Ovary (tissue), 9 donors: ENCODE data around the gene DMRT2. TPM values are rescaled to one million over a fixed set of nuclear protein-coding genes. Genes with fewer than 3 reads are reported as not detected.
A peak's percentile ranks its signal among the peaks of the same experiment; 100 is the strongest.

Experiments
- DNase-seq, 5 donors: peaks; one replicate each; pipeline ENCODE4 v3.0.0-alpha.2; 2019 to 2020
- H3K27ac ChIP-seq, 2 donors: fragments of 200-600 bp; one replicate each; pipeline versions ENCODE4 v1.5.1 to v1.8.0; 2019 to 2022
- H3K27me3 ChIP-seq: fragments of 200-600 bp; one replicate; pipeline ENCODE4 v1.8.0; 2022
- H3K36me3 ChIP-seq: fragments of 200-600 bp; sonication (generic); one replicate; pipeline ENCODE4 v1.5.1; 2019
- H3K4me1 ChIP-seq: one replicate; pipeline ENCODE4 v1.8.1; 2013; ENCODE audit warnings: mild to moderate bottlenecking, moderate library complexity; ENCODE audit not compliant: insufficient read depth
- H3K4me3 ChIP-seq: fragments of 200-600 bp; sonication (generic); one replicate; pipeline ENCODE4 v1.5.1; 2017
- H3K9me3 ChIP-seq, 2 donors: fragments of 200-600 bp in 1 of 2; sonication (generic) in 1 of 2; one replicate each; pipeline versions ENCODE4 v1.5.1 to v1.8.1; 2013 to 2019; ENCODE audit warnings: mild to moderate bottlenecking in 1 of 2, moderate library complexity in 1 of 2
- EP300 ChIP-seq: sonication (generic); formaldehyde crosslinking; IDR thresholded peaks from one replicate; pipeline ENCODE4 v1.6.1; 2017; ENCODE audit warnings: antibody characterized with exemption
- POLR2A ChIP-seq: fragments of 450-650 bp; IDR thresholded peaks from one replicate; pipeline ENCODE4 v1.6.1; 2017; ENCODE audit warnings: antibody characterized with exemption, mild to moderate bottlenecking, moderate library complexity
- WGBS, 3 donors: extraction: QIAGEN DNeasy Blood & Tissue Kit in 1 of 3; methylation state at CpG; one replicate each; pipeline versions ENCODE4 v1.1.5 to v1.1.7; 2013 to 2017; 5-methylcytosine and 5-hydroxymethylcytosine counted together
- intact Hi-C, 4 donors: fragments of 100-400 bp; cut with DNase I; formaldehyde crosslinking; loops; one replicate each; pipeline versions ENCODE4 v1.11.0 to v1.15.1; 2022 to 2023
- polyA plus RNA-seq, 2 donors: library from polyadenylated mRNA; stranded (reverse); fragments of 200-250 nt in 1 of 2; fragments of 350-450 nt in 1 of 2; fragmentation: Illumina TruSeq in 1 of 2; extraction: RNeasy Lipid Tissue Mini Kit (QIAGEN cat#74804) in 1 of 2; gene quantifications; one replicate each; pipeline ENCODE4 v1.2.3, GENCODE V29; 2013 to 2014
- total RNA-seq, 7 donors: library from RNA; depleted of rRNA in 2 of 7; stranded (reverse); fragments of >200 nt in 2 of 7; fragmentation: NEBNext Ultra II Directional in 3 of 7; extraction: Animal tissue kit (Norgen Biotek cat#: 25700) in 3 of 7; gene quantifications; one replicate each; pipeline versions ENCODE4 v1.1.0 to v1.2.4, GENCODE V29; 2016 to 2023
- TF ChIP-seq, protein P1 (sequence below), 3 donors: fragments of 450-650 bp in 2 of 3; fragments of 200-600 bp in 1 of 3; IDR thresholded peaks; one replicate each; pipeline versions ENCODE4 v1.5.1 to v1.8.0; 2016 to 2022; ENCODE audit warnings: antibody characterized with exemption in 3 of 3, mild to moderate bottlenecking in 1 of 3
- donor health status: DM: no; HTN: no; CAD: no; lungs with moderate emphysema.
- donor health status: DM: no; HTN: no; CAD: no.
- donor health status: Bipolar disorder and iron deficiency.
- donor health status: DM: yes; HTN: yes; CAD: no.
- donor health status: DM: no; HTN: no; CAD: no.
- donor health status: DM: yes; HTN: yes; CAD: no.

Gene DMRT2
- total and polyA plus RNA-seq, 9 donors: 0.10 to 0.17 TPM; not detected in 7

- Histone ChIP-seq H3K27me3 (no peaks in the 10 kb centered on the region), H3K27ac (no peak overlapping the region), H3K36me3 (no peaks in the 10 kb centered on the region), H3K4me3 (peak overlapping the region; percentile 6), H3K9me3 (no peaks in the 10 kb centered on the region), H3K4me1 (peaks cover 3% of the 10 kb centered on the region)
- no peak for TF ChIP-seq EP300
- TF ChIP-seq, protein P1, sequence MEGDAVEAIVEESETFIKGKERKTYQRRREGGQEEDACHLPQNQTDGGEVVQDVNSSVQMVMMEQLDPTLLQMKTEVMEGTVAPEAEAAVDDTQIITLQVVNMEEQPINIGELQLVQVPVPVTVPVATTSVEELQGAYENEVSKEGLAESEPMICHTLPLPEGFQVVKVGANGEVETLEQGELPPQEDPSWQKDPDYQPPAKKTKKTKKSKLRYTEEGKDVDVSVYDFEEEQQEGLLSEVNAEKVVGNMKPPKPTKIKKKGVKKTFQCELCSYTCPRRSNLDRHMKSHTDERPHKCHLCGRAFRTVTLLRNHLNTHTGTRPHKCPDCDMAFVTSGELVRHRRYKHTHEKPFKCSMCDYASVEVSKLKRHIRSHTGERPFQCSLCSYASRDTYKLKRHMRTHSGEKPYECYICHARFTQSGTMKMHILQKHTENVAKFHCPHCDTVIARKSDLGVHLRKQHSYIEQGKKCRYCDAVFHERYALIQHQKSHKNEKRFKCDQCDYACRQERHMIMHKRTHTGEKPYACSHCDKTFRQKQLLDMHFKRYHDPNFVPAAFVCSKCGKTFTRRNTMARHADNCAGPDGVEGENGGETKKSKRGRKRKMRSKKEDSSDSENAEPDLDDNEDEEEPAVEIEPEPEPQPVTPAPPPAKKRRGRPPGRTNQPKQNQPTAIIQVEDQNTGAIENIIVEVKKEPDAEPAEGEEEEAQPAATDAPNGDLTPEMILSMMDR (IDR thresholded peaks at IDR 0.05): no peak
- no peak for TF ChIP-seq POLR2A
- intact Hi-C loops: no loop called here
- WGBS, 3 donors: 2 to 5% (median 2%) methylated on average over 39 to 90 of the region's 90 CpGs
- no peak for DNase-seq
Measured at GRCh38 chr9:1051584-1052275, 1.6 kb downstream of the DMRT2 start.

DNA sequence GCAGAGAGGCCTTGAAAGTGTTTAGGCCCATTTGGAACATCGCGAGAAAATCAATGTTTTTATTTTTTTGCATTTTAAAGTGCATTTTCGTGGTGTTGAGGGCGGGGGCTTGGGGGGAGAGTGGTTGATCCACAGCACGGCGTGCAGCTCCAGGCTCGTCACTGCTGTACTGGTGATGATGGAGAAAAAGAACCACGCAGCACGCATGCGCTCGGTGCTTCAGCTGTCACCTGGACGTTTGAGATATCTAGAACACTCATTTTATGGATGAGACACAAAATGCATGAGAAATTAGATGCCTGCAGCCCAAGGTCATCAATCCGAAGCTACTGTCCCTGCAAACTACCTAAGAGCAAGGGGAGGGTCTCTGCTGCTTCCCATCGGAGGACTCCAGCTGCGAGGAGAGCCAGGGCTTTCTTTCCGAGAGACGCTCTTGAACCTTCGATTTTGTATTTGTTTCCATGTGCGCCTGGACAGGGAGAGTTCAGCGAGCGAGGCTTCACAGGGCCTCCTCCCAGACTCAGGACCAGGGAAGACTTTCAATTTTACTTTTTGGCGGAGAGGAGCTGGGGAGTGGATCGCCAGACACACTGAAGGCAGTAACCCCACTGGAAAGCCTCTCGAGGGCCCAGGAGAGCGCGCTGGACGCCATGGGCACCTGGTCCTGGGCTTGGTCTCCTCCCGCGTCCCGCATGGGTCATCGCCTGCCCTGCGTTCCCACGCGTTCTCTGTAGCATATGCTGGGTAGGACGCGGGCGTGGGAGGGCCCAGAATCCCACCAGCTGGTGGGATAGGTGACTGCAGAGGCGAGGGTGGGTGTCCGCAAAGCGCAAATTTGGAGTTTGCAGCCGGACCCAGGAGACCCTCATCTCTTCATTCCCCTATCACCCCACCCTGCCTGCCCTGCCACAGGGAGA lies 2.5 kb downstream of the DMRT2 start:
- H3K4me1 ChIP-seq: peaks cover 3% of the 10 kb centered on the region
- 15 to 18% (median 17%) methylated on average over 41 of the region's 41 CpGs for WGBS, 3 donors
- H3K4me3 ChIP-seq: no peak overlapping the region
- TF ChIP-seq EP300 (no peak), POLR2A (no peak)
- TF ChIP-seq, protein P1 (IDR thresholded peaks at IDR 0.05): no peak
- no peak overlapping the region for H3K27ac ChIP-seq
- no peaks in the 10 kb centered on the region for H3K36me3 ChIP-seq
- DNase-seq: no peak
- H3K27me3 ChIP-seq: no peaks in the 10 kb centered on the region
- intact Hi-C loops: no loop called here
- no peaks in the 10 kb centered on the region for H3K9me3 ChIP-seq

- Histone ChIP-seq H3K9me3 (no peaks in the 10 kb centered on the region), H3K36me3 (no peaks in the 10 kb centered on the region), H3K4me3 (no peak overlapping the region), H3K27me3 (no peaks in the 10 kb centered on the region), H3K27ac (no peak overlapping the region), H3K4me1 (peaks cover 3% of the 10 kb centered on the region)
- 21 to 41% (median 28%) methylated on average over 9 of the region's 9 CpGs for WGBS, 3 donors
- no peak for TF ChIP-seq POLR2A
- TF ChIP-seq, protein P1 (IDR thresholded peaks at IDR 0.05): no peak
- TF ChIP-seq EP300: no peak
- intact Hi-C loops: no loop called here
- no peak for DNase-seq
Measured at GRCh38 chr9:1053282-1053621, 3.1 kb downstream of the DMRT2 start.

GRCh38 chr9:1053986-1054425 lies 3.8 kb downstream of the DMRT2 start:
- Histone ChIP-seq H3K27me3 (no peaks in the 10 kb centered on the region), H3K9me3 (no peaks in the 10 kb centered on the region), H3K27ac (no peak overlapping the region), H3K36me3 (no peaks in the 10 kb centered on the region), H3K4me3 (no peak overlapping the region), H3K4me1 (peaks cover 3% of the 10 kb centered on the region)
- TF ChIP-seq EP300: no peak
- TF ChIP-seq, protein P1 (IDR thresholded peaks at IDR 0.05): no peak
- TF ChIP-seq POLR2A: no peak
- no peak for DNase-seq
- intact Hi-C loops: no loop called here
- WGBS, 3 donors: 21 to 29% (median 28%) methylated on average over 10 of the region's 10 CpGs
